Activated CD8-positive, alpha-beta memory T cell treated with anti-CD3 and anti-CD28 coated beads for 36 hours (primary cell): Measurements from ENCODE around the gene PALD1. TPM values are rescaled to one million over a fixed set of nuclear protein-coding genes. Genes with fewer than 3 reads are reported as not detected.

Experiments used
- CTCF ChIA-PET: fragments of 350-600 bp; sonication (Branson Sonifier 250); formaldehyde crosslinking; loops from one replicate; lab custom pipeline; 2021; ENCODE audit warnings: antibody characterized with exemption; lab: Charles Lee
- POLR2A ChIA-PET: fragments of 350-600 bp; sonication (Branson Sonifier 250); formaldehyde crosslinking; loops from one replicate; lab custom pipeline; 2021; ENCODE audit warnings: antibody characterized with exemption; lab: Charles Lee
- total RNA-seq, 2 experiments: library from RNA; stranded (reverse); gene quantifications; one replicate each; pipeline ENCODE4 v1.2.3, GENCODE V29; 2021

The PALD1 gene
- total RNA-seq, 2 experiments from 2014 or later, result 0.46 to 0.55 TPM

DNA sequence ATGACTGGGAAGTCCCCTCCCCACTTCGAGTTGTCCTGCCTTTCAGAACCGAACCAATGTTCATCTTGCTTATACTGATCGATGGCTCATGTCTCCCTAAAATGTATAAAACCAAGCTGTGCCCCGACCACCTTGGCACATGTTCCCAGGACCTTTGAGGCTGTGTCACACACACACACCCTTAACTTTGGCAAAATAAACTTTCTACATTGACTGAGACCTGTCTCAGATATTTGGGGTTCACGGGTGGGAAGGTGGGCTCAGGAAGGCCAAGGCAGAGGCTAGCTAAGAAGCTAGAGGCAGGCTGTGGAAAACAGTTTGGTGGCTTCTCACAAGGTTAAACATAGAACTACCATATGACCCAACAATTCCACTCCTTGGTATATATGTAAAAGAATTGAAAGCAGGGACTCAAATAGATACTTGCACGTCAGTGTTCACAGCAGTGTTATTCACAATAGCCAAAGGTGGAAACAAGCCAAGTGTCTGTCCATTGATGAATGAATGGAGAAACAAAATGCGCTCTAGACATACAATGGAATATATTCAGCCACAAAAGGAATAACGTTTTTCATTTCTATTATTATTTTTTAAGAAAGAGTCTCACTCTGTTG is 108.6 kb downstream of the PALD1 start:
- ChIA-PET POLR2A (interaction anchor here (0.7 kb wide), 1 partner anchor 14 kb away, joined by 3 read pairs; no protein-coding TSS in a partner anchor), CTCF (interaction anchor here (1.2 to 1.9 kb wide), 4 partner anchors 9 to 172 kb away, joined by 3 to 6 read pairs (median 4); no protein-coding TSS in a partner anchor)

DNA sequence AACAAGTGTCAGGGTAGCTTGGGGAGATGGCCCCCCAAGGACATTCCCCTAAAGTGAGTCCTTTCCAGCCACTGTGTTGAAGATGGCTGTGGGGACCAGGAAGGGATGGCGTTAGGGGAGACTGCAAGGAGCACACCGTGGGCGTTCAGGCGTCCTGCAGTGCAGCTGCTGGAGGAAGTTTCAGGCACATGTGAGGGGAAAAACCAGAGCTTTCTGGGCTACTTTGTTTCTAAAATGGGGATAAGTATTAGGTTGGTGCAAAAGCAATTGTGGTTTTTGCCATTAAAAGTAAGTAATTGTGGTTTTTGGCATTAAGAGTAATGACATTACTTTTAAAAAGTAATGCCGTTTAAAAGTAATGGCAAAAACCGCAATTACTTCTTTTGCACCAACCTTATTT is 109.7 kb downstream of the PALD1 start:
- POLR2A ChIA-PET, result no interaction called here
- CTCF ChIA-PET, result interaction anchor here (0.8 to 1.9 kb wide), 3 partner anchors 10 to 171 kb away, joined by 3 to 5 read pairs (median 3); no protein-coding TSS in a partner anchor

DNA sequence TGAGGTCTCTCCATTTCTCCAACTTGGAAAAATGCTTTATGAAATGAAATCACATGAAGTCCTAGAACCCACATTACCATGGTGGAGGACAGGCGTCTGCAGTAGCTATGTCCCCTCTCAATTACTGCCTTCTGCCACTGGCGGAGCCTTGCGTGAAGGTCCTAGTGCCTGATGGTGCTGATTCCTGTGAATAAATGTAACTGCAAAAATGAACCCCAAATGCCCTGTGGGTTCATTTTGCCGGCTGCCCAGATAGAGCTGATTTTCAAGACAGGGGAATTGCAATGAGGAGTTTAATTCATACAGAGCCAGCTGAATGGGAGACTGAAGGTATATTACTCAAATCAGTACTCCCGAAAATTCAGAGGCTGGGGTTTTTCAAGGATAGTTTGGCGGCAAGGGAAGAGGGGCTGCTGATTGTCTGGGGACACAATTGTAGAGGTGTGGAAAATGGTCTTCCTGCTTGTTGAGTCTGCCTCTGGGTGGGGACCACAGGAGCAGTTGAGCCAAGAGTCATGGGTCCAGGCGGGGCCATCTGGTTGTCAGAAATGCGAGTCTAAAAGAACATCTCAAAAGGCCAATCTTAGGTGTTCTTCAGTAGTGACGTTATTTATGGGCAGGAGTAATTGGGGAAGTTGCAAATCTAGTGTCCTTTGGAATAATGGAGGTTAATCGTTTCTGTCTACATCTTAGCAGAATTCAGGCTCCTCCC is 110.4 kb downstream of the PALD1 start:
- ChIA-PET CTCF (interaction anchor here (1.9 kb wide), 1 partner anchor 11 kb away, joined by 5 read pairs; no protein-coding TSS in a partner anchor), POLR2A (interaction anchor here (0.5 to 2.2 kb wide), 2 partner anchors 8 to 13 kb away, joined by 6 to 7 read pairs; no protein-coding TSS in a partner anchor)

DNA sequence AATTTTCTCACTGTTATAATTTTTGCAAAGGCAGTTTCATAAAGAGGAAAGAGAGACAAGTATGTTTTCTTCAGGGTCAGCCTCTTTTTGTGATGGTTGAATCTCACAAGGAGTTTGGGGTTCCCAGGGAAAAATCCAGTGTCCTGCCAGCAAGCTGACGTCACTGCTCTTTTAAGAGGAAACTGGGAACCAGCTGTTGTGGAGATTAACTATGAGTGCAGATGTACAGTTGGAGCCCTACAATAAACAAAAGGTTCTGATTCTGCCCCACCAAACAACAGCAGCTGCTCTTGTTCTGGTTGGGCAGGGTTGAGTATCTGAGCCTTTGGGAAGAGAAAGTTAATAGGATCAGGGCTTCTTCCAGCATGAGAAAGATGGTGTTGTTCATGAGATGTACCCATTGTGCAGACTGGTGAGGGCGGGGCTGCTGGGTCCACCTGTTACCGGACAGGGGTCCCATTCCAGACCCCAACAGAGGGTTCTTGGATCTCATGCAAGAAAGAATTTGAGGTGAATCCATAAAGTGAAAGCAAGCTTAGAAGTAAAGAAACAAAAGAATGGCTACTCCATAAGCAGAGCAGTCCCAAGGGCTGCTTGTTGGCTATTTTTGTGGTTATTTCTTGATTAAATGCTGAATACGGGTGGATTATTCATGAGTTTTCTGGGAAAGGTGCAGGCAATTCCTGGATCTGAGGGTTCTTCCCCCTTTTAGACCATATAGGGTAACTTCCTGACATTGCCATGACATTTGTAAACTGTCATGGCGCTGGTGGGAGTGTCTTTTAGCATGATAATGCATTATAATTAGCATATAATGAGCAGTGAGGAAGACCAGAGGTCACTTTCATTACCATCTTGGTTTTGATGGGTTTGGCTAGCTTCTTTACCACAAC is 111.4 kb downstream of the PALD1 start:
- CTCF ChIA-PET, result no interaction called here
- POLR2A ChIA-PET, result interaction anchor here (2.2 kb wide), 1 partner anchor 14 kb away, joined by 6 read pairs; no protein-coding TSS in a partner anchor

DNA sequence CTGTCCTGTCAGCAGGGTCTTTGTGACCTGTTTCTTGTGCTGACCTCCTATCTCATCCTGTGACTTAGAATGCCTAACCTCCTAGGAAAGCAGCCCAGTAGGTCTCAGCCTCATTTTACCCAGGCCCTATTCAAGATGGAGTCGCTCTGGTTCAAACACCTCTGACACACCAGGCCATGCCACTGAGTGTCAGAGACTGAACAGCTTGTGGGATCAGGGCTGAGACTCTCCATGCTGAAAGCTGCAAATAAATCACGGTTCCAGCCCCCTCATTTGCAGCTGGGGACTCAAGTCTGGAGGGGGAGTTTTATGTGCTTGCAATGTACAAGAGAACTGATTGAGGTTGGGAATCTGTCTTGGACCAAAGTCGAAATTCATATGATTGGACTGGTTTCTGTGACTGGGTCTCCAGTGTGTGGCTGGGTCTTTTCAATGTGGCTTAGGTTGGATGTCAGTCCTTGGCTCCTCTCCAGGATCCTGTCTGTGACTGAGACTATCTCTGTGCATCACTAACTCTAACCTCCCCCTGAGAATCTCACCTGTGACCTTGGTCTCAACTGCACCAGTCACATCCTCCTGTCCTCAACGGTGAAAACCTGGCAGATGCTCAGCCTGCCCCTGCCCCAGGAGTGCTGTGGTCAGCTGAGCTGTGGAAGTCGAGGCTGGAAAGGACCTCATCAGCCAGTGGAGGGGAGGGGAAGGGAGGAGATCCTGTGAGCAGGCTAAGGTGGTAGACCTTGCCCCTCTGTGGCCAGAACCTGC is 112.3 kb downstream of the PALD1 start:
- ChIA-PET CTCF (no interaction called here), POLR2A (interaction anchor here (2.2 kb wide), 1 partner anchor 15 kb away, joined by 6 read pairs; no protein-coding TSS in a partner anchor)

DNA sequence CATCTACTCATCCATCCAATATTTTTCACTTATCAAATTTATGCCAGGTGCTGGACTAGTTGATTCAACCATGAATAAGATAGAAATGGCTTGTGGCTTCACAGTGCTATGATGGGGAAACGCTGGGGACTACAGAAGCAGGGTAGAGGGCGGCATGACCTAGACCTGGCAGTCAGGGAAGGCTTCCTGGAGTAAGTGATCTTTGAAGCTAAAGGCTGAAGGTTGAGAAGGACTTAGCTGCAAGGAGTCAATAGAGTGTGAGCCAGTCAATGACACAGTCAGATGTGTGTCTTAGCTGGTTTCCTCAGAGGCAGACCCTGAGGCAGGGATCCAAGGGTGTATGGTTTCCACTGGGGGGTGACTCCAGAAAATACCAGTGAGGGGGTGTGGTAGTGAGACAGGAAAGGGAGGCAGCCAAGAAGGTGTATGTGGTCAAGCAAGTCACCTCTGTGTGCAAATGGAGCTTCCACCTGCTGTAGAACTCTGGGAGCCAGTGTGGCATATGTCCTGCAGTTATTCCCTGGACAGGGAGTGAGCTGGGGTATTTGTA is 113.7 kb downstream of the PALD1 start:
- POLR2A ChIA-PET, result interaction anchor here (1.1 kb wide), 1 partner anchor 10 kb away, joined by 3 read pairs; the partner anchor contains the start of gene PRF1
- CTCF ChIA-PET, result interaction anchor here (1.0 kb wide), 1 partner anchor 77 kb away, joined by 3 read pairs; no protein-coding TSS in a partner anchor

DNA sequence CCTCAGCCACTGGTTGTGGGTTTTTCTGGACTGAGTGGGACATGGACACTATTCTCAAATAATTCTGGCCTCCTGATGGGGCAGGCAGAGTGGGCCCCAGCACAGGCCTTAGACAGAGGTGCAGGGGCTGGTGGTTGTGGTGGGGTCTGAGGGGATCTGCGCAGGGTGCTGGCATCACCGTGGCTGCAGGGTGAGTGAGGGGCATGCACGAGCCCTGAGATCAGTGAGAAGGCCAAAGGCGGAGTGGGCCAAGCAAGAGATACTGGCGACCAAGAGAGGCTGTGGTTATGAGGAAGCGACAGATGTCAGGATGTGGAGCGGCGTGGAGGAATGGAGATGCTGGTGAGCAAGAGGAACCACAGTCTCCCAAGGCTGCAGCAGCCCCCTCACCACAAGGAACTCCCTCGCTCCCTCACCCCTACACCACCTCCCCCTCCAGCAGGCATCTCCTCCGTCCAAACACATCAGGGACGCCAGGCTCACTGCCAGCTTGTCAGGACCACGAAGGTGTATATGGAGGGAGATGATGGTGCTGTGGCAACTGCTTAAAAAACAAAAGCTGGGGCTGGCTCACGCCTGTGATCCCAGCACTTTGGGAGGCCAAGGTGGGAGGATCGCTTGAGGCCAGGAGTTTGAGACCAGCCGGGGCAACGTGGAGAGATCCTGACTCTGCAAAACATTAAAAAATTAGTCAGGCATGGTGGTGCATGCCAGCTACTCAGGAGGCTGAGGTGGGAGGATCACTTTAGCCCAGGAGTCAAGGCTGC is 114.4 kb downstream of the PALD1 start:
- ChIA-PET POLR2A (interaction anchor here (0.9 kb wide), 1 partner anchor 188 kb away, joined by 3 read pairs; no protein-coding TSS in a partner anchor), CTCF (interaction anchor here (0.5 to 1.0 kb wide), 2 partner anchors 27 to 77 kb away, joined by 3 read pairs; no protein-coding TSS in a partner anchor)

DNA sequence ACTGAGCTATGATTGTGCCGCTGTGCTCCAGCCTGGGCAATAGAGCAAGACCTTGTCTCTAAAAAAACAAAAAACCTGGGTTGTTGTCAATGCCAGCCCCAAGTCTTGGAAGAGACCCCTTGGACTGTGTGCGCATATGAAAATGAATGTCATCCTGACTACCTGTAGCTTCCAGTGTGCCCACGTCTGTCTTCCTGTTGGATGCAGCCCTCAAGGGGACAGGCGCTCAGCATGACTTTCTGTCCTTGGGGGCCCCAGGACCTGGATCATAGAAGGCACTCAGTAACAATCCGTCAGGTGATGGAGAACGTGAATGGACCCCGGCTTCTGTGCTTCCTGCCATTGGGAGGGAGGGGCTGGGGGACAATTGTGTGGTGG is 114.9 kb downstream of the PALD1 start:
- ChIA-PET CTCF (interaction anchor here (0.5 kb wide), 1 partner anchor 26 kb away, joined by 3 read pairs; no protein-coding TSS in a partner anchor), POLR2A (interaction anchor here (0.9 kb wide), 1 partner anchor 189 kb away, joined by 3 read pairs; no protein-coding TSS in a partner anchor)

DNA sequence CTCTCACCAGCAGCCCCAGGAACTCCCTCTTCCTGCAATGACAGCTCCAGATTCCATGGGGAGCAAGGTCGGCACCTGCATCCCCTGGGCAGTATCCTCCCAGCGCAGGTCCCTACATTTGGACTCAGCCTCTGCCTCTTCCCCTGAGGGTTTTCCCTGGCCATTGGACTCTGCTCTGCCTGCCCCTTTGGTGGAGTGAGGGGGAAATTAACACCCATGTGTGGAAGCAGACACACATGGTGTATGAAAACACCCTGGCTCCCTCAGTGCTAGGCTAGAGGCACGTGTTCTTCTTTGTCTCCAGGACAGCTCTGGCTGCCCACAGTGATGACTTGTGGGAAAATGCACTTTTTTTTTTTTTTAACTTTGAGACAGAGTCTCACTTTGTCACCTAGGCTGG is 115.6 kb downstream of the PALD1 start:
- POLR2A ChIA-PET, result no interaction called here
- CTCF ChIA-PET, result interaction anchor here (0.6 kb wide), 2 partner anchors 26 to 96 kb away, joined by 3 to 4 read pairs; no protein-coding TSS in a partner anchor

DNA sequence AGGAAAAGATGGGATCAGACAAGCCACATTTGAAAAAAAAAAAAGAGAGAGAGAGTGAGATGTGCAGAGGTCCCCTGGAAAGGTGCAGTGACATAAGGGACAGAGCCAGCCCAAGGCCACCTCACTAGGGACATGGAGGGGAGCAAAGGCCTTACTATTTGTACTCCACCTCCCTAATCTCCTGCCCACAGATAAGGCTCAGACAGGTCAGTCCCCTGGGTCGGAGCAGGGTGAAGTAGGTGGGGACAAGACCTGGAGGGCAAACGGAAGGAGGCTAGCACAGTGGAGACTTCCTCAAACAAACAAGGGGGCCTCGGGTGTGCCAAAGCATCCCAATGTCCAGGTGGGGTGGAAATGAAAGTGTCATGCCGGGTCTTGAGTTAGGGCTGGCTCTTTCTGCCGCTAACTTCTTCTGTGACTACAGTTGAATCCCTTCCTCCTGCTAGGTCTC is 117.0 kb downstream of the PALD1 start:
- CTCF ChIA-PET, result interaction anchor here (1.0 kb wide), 1 partner anchor 163 kb away, joined by 3 read pairs; no protein-coding TSS in a partner anchor
- POLR2A ChIA-PET, result no interaction called here

DNA sequence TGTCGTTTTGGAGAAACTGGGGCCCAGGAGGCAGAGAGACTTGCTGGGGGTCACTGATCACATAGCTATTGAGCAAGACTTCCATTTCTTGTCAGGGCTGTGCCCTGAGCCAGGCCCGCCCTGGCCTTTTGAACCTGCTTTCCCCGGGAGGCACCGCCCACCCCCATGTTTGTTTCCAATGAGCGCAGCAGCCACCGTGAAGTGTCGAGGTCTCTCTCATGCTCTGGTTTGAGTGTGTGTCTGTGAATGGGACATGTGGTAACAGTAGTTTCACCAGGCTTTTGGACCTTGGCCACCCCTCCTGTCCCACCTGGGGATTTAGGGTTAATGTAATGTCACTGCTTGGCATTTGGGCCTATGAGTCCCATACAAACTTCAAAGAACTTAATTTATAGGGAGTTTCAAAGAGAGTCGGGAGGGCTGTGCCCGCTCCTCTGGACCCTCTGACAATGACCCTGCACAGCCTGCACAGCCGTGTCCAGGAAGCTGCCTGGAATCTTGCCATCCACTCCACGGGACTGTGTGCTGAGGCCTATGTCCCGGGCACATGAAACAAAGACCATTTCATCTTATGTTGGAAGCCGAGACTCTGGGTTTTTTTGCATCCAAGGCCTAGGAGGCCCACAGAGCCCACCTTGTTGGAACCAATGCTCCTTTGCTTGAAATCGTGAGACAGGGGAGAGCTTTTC is 117.7 kb downstream of the PALD1 start:
- ChIA-PET POLR2A (no interaction called here), CTCF (interaction anchor here (1.0 kb wide), 1 partner anchor 162 kb away, joined by 3 read pairs; no protein-coding TSS in a partner anchor)

DNA sequence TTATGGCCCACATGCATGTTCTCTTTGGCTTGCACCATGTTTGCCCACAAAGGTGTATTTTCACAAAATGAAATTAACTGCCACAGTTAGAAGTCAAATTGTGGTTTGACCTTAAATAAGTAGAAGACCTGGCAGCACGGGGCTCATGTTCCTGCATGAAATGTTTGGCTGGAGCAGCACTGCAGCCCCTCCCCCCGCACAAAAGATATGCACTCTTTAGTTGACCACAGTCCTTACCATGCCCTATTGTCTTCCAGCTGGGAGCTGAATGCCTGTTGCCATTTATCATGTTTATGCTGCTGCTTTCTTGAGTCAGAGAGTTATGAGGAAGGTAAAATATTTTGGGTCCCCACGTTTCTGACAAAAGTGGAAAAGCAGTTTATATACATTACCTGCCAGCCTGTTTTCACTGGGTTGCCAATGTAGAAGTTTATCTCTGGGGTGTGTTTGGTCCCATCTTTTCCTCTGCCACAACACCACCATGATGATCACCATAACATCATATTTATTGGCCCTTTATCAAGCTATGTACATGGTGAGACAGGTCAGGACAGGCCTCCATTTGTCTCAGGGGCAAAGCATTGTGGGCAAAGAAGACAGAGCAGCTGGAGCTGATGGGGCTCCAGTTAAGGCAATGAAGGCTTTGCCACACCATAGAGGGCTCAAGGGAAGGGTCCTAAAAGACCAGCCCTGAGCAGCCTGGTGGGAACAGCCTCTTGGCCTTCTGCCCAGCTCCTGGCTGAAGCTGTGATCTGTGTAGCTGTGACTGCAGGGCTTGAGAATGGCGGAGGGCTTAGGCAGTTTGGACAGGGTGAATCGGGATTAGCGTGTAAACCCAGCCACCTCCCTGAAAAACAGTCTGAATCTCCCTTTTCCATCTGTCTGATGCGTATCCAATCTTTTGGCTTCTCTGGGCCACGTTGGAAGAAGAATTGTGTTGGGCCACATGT is 118.6 kb downstream of the PALD1 start:
- ChIA-PET POLR2A (interaction anchor here (0.6 kb wide), 2 partner anchors 8 to 18 kb away, joined by 3 to 7 read pairs; no protein-coding TSS in a partner anchor), CTCF (no interaction called here)

DNA sequence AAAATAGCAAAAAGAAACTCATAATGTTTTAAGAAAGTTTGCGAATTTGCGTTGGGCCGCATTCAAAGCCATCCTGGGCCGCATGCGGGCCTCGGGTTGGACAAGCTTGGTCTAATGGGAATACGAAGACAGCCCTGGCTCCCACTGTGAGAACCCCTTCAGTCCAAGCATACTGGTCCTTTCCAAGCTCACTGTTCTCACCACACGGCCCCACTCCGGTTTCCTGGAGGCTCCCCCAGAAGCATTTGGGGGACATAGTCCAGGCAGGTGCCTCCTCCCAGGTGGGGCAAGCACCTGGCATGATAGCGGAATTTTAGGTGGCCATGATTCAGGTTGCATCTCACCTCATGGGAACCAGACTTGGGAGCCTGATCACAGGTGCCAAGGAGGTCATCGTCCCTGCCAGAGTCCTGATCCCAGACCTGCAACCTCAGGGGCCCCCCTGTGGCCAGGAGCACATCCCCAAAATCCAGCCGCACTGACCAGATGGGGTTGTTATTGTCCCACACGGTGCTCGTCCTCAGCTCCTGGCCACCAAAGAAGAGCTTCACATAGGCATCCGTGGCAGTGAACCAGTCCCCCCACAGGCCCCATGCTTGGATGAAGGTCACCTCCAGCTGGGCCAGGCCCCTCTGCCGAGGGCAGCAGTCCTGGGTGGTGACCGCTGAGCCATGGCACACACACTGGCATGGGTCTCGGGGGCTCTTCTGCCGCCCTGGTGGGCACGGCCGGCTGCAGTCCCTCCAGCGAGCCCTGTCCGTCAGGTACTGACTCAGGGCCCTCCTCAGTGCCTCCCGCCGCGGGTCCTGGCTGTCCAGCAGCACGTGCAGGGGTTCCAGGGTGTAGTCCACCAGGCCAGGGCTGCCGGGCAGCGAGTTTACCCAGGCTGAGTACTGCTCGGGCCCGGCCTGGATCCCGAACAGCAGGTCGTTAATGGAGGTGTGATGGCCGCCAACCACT is 119.6 kb downstream of the PALD1 start:
- ChIA-PET POLR2A (interaction anchor here (0.6 kb wide), 3 partner anchors 9 to 22 kb away, joined by 3 to 7 read pairs (median 3); no protein-coding TSS in a partner anchor), CTCF (no interaction called here)

DNA sequence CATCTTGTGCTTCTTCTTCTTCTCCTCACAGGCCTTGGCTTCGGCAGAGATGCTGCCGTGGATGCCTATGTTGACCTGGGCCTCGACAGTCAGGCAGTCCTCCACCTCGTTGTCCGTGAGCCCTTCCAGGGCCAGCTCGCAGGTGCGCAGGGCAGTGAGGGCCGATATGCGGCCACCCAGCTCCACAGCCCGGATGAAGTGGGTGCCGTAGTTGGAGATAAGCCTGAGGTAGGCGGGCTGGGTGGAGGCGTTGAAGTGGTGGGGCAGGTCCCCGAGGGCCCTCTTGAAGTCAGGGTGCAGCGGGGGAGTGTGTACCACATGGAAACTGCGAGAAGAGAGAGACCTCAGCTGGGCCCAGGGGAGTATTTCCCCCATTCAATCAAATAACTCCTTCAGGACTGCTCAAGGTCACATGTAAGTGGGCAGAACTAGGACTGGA is 120.3 kb downstream of the PALD1 start:
- ChIA-PET POLR2A (no interaction called here), CTCF (no interaction called here)
